Neural crest cell (in vitro differentiated cells): ENCODE results near the gene TBX15. TPM values are rescaled to one million over a fixed set of nuclear protein-coding genes. Genes with fewer than 3 reads are reported as not detected.
"Not testable (repeated sequence)": the region's sequence is repeated elsewhere in the genome, so short reads cannot be mapped to it uniquely, and the experiment has no call there.

ENCODE experiments used
- DNase-seq: peaks from one replicate; pipeline ENCODE4 v3.0.0; 2021; ENCODE audit warnings: low read depth, mixed read lengths, low spot score
- H3K27ac Mint-ChIP-seq: one replicate; pipeline ENCODE4 v1.8.0; 2021; ENCODE audit warnings: mild to moderate bottlenecking, mixed read lengths; ENCODE audit not compliant: unreplicated experiment
- H3K27me3 Mint-ChIP-seq: 2 replicates; pipeline ENCODE4 v1.8.0; 2021; ENCODE audit warnings: low read depth, mild to moderate bottlenecking, mixed read lengths
- H3K36me3 Mint-ChIP-seq: 2 replicates; pipeline ENCODE4 v1.8.0; 2021; ENCODE audit warnings: low read depth, mild to moderate bottlenecking, mixed read lengths
- H3K4me1 Mint-ChIP-seq: 2 replicates; pipeline ENCODE4 v1.8.0; 2021; ENCODE audit warnings: mixed read lengths
- H3K4me3 Mint-ChIP-seq: one replicate; pipeline ENCODE4 v1.8.0; 2021; ENCODE audit warnings: mild to moderate bottlenecking, mixed read lengths
- H3K9me3 Mint-ChIP-seq: 2 replicates; pipeline ENCODE4 v1.8.0; 2021; ENCODE audit warnings: mixed read lengths
- CTCF ChIP-seq: fragments of 200-600 bp; sonication (generic); conservative IDR thresholded peaks from 2 replicates; pipeline ENCODE4 v1.5.0; 2021; ENCODE audit warnings: antibody characterized with exemption, mild to moderate bottlenecking
- total RNA-seq: library from RNA; stranded (reverse); gene quantifications from 2 replicates; pipeline ENCODE4 v1.2.1, GENCODE V29; 2021

TBX15 gene
- total RNA-seq, 1 donor from 2014 or later, result 3.2 TPM

DNA sequence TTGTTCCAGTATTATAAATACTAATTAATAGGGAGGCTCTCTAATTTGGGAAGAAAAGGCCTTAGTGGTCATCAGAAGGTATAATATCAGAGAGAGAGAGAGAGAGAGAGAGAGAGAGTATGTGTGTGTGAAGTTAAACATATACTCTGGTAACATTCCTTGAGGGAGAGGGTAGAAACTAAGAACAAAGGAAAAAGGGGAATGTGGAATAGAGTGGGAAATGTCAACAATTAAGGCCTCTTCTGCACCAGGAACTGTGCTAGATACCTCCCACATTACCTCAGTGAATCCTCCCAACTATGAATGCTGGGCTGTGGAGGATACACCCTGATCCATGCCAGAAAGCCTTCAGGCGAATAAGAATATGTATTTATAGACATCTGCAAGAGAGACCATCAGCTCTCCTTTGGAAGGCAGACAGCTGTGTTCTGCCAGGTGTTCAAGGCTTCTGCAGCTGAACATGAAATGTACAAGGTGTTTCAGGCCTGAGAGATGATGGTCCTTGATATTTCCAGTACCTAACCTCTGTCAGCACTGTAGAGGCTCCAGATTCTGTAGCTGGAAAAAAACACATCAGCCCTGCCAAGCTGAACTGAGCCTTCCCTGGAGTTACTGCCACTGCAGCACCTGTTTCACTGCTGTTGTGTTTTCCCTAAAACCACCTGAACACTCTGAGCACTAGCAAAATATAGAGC lies 29.1 kb downstream of the TBX15 start:
- TF ChIP-seq CTCF, result no peak
- DNase-seq, result no peak
- Mint-ChIP-seq H3K4me3 (no peak overlapping the region), H3K4me1 (no peaks in the 10 kb centered on the region), H3K27ac (no peak overlapping the region), H3K27me3 (peaks cover 3% of the 10 kb centered on the region), H3K9me3 (peaks cover under 1% of the 10 kb centered on the region), H3K36me3 (no peaks in the 10 kb centered on the region)

DNA sequence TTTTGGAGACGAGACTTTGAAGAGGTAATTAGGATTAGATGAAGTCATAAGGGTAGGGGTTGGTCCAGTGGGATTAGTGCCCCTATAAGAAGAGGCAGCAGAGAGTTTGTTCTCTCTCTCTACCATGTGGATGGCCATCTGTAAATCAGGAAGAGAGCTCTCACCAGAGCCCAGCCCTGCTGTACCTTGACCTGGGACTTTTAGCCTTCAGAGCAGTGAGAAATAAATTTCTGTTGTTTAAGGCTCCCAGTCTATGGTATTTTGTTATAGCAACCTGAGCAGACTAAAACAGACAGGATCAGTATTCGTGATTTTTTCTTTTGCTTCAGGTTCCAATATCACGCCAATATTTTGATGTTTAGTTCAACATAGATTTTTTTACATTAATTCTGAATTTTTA lies 30.0 kb downstream of the TBX15 start:
- Mint-ChIP-seq H3K27ac (no peak overlapping the region), H3K4me3 (no peak overlapping the region), H3K36me3 (no peaks in the 10 kb centered on the region), H3K4me1 (no peaks in the 10 kb centered on the region), H3K27me3 (peaks cover 3% of the 10 kb centered on the region), H3K9me3 (no peaks in the 10 kb centered on the region)
- no peak for TF ChIP-seq CTCF
- no peak for DNase-seq

DNA sequence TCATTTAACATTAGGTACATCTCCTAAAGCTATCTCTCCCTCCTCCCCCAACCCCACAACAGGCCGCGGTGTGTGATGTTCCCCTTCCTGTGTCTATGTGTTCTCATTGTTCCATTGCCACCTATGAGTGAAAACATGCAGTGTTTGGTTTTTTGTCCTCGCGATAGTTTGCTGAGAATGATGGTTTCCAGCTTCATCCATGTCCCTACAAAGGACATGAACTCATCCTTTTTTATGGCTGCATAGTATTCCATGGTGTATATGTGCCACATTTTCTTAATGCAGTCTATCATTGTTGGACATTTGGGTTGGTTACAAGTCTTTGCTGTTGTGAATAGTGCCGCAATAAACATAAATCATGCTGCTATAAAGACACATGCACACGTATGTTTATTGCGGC lies 30.6 kb downstream of the TBX15 start:
- H3K9me3 Mint-ChIP-seq, H3K27ac Mint-ChIP-seq, H3K4me1 Mint-ChIP-seq, DNase-seq, H3K27me3 Mint-ChIP-seq, H3K4me3 Mint-ChIP-seq, H3K36me3 Mint-ChIP-seq: not testable (repeated sequence)

DNA sequence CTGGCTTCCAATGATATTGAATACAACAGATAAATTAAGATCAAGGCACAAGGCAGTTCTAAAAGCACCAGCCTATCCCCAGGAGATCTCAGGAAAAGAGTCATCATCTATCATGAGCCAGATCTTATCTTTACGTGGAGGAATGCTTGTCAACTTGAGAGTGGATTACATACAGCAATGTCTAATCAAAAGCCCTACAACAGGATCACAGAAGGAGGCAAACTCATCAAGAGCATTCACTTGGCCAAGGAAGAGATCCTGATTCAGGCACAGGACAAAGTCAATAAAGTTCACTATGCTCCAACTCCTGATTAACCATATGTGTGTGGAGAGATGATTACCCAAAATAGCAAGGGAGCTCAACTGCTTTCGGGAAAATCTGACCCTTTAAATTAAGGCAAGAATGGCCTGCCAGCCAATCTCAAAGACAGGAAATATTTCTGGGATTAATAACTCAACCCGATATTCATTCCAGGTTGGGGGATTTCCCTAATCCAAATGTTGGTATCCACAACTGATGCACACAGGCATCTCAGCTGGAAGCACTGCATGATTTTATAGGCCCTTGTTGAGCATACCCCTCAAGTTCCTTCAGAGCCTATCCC lies 33.7 kb downstream of the TBX15 start:
- no peak for DNase-seq
- no peak for TF ChIP-seq CTCF
- Mint-ChIP-seq H3K4me3 (no peak overlapping the region), H3K4me1 (no peaks in the 10 kb centered on the region), H3K27me3 (no peaks in the 10 kb centered on the region), H3K36me3 (no peaks in the 10 kb centered on the region), H3K27ac (no peak overlapping the region), H3K9me3 (no peaks in the 10 kb centered on the region)

DNA sequence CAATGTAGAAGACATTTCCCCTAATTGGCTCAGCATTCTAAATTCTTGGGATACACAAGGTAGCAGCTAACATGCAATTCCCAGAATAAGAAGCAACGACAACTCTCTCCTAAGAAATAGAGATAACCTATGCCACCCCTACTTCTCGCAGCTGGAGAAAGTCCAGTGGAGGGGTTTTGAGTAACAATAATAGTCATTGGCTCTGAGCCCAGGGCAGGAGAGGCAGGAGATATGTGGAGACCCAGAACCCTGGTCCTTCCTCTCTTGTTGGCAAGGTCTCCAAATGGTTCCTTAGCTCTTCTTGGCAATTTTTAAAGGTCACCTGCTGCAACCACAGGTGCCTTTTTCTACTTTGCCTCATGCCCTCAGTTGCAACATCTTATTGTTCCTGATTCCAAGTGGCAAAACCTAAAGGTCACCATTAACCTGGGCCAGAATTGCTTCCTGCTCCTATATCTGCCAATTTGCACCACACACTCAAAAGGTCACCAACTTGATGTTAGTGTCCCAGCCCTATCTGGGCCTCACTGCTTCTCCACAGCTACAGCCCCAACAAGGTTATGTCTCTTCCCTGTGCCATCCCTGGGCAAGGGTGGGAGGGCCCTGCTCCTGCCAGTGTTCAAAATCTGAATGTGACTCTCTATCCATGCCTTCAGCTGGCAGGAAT lies 36.7 kb downstream of the TBX15 start:
- Mint-ChIP-seq H3K9me3 (no peaks in the 10 kb centered on the region), H3K4me1 (no peaks in the 10 kb centered on the region), H3K27me3 (no peaks in the 10 kb centered on the region), H3K4me3 (no peak overlapping the region), H3K36me3 (no peaks in the 10 kb centered on the region), H3K27ac (no peak overlapping the region)
- no peak for DNase-seq
- no peak for TF ChIP-seq CTCF

- peaks cover 4% of the 10 kb centered on the region for H3K27me3 Mint-ChIP-seq
- H3K4me3 Mint-ChIP-seq, result no peak overlapping the region
- H3K4me1 Mint-ChIP-seq, result no peaks in the 10 kb centered on the region
- no peak for TF ChIP-seq CTCF
- DNase-seq, result no peak
- H3K36me3 Mint-ChIP-seq, result no peaks in the 10 kb centered on the region
- no peaks in the 10 kb centered on the region for H3K9me3 Mint-ChIP-seq
- H3K27ac Mint-ChIP-seq, result no peak overlapping the region
Measured at GRCh38 chr1:118949315-118949714, 38.8 kb downstream of the TBX15 start.
